ENCODE results near the gene PTPRG.

Gene PTPRG

DNA sequence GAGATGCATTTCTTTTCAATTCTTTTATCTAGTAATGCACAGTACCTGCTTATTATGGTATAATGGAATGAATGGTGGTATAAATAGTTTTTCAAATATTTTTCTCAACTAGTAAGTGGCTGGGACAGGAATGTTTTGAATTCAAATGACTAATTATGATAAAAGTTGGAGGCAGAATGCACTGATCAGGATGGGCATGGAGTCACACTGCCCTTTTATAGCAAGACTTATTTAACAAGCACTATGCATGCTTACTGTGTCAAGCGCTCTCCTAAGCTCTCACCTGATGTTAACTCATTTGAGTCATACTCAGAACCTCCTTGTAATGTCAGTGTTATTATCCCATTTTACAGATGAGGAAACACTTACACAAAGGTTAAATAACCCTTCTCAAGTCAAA lies 590.2 kb downstream of the PTPRG start:
- TF ChIP-seq Cebpa-rat (IDR thresholded peaks at IDR 0.05), result no peak
- H3K9me3 ChIP-seq (replicated peaks in 1 of 11), result no peaks in the 10 kb centered on the region
- no peaks in the 10 kb centered on the region for H4K20me1 ChIP-seq
- no peak overlapping the region for H3K4me3 ChIP-seq
- H3K36me3 ChIP-seq, result peaks cover 0 to 16% (median 0%) of the 10 kb centered on the region in 11 experiments; a peak in 4 of 22 replicates
- H3K4me2 ChIP-seq, result no peak overlapping the region
- H3K27me3 ChIP-seq, result no peaks in the 10 kb centered on the region
- H3K4me1 ChIP-seq, result peaks cover 0 to 16% (median 0%) of the 10 kb centered on the region in 10 experiments; a peak in 4 of 20 replicates
- H3K9ac ChIP-seq, result no peak overlapping the region
- no peak overlapping the region for H3K27ac ChIP-seq

DNA sequence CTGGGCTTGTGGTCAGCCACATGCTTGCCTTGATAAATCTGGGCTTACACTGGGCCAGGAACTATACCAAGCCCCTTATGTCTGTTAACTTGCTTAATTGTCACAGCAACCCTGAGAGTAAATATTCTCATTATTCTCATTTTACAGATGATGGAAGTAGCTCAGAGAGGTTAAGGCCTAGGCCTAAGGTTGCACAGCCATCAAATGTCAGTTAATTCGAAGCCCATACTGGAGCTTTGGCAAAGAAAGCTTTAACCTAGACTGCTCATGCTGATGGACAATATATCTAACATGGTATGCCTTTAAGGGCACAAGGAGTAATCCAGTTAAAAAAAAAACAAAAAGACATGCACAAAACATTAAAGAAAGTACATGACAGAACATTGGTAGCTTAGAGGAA lies 591.9 kb downstream of the PTPRG start:
- Histone ChIP-seq H4K20me1 (no peaks in the 10 kb centered on the region), H3K4me1 (peaks cover 0 to 16% (median 0%) of the 10 kb centered on the region in 10 experiments; a peak in 4 of 20 replicates), H3K9me3 (replicated peaks in 1 of 11) (no peaks in the 10 kb centered on the region), H3K4me2 (no peak overlapping the region), H3K36me3 (peaks cover 0 to 32% (median 15%) of the 10 kb centered on the region in 11 experiments; a peak in 13 of 22 replicates), H3K27ac (no peak overlapping the region), H3K27me3 (no peaks in the 10 kb centered on the region), H3K9ac (no peak overlapping the region), H3K4me3 (no peak overlapping the region)
- no peak for TF ChIP-seq Cebpa-rat (IDR thresholded peaks at IDR 0.05)

DNA sequence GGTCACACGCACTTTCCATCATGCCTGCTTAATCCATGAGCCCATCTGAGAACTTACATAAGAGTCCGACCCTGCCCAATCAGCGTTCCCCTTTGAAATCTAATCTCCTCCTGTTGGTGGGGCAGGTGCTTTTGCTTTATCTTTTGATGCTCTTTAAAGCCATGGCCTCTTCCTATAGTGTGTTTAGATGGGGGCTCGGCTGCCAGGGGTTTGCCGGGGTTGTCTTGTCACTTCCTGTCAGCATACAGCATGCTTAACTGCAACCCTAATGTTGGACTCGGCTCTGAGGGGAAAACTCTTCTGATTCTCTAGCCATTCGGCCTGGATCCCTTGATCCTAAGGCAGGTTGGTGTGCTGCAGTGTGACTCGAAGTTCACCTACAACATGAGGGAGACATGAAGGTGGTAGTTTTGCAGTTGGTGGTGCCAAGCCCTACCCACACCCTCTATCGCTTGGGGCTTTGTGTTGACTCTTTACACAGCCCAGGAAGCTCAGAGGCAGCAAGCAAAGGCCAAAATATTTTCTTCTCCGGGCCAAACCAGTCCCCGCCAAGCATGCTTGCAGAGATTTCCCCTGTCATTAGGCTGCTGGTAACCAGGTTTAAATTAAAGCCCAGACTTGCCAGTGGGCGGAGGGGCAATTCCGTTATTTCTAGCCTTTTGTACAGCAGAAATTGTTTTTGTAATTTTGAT lies 593.2 kb downstream of the PTPRG start:
- TF ChIP-seq Cebpa-rat (IDR thresholded peaks at IDR 0.05), result no peak
- H3K27ac ChIP-seq, result no peak overlapping the region
- H3K36me3 ChIP-seq, result peaks cover 0 to 42% (median 16%) of the 10 kb centered on the region in 11 experiments; a peak in 13 of 22 replicates
- H3K9ac ChIP-seq, result no peak overlapping the region
- H3K4me2 ChIP-seq, result no peak overlapping the region
- peaks cover 0 to 12% (median 6%) of the 10 kb centered on the region in 10 experiments; a peak in 17 of 20 replicates for H3K4me1 ChIP-seq
- H3K27me3 ChIP-seq, result no peaks in the 10 kb centered on the region
- no peak overlapping the region for H3K4me3 ChIP-seq
- no peaks in the 10 kb centered on the region for H3K9me3 ChIP-seq (replicated peaks in 1 of 11)
- no peaks in the 10 kb centered on the region for H4K20me1 ChIP-seq

DNA sequence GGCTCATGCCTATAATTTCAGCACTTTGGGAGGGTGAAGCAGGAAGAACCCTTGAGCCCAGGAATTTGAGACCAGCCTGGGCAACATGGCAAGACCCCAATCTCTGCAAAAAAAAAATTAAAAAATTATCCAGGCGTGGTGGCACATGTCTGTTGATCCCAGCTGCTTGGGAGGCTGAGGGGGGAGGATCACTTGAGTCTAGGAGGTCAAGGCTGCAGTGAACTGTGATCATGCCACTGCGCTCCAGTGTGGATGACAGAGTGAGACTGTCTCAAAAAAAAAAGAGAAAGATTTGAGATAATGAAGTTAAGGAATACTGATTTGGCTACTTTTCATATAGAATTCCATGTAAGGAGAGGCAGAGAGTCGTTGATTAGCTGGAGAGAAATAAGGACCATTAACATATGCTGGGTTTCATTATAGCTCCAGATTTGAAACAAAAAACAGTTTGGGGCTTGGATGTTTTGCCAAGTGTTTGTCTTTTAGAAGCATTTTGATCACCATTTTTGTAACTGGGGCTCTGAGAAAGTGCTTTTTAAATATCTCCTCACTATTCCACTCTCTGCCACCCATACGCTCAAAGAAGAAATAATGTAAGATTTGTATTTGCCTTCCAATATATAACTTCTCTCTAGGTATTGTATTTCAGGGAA lies 597.8 kb downstream of the PTPRG start:
- Histone ChIP-seq H3K27me3 (no peaks in the 10 kb centered on the region), H4K20me1 (no peaks in the 10 kb centered on the region), H3K9ac (no peak overlapping the region), H3K4me2 (peak overlapping the region in 8 of 11 experiments; percentile 13 to 46 (median 36); a peak in 10 of 22 replicates), H3K27ac (no peak overlapping the region), H3K4me3 (no peak overlapping the region), H3K36me3 (peaks cover 0 to 55% (median 16%) of the 10 kb centered on the region in 11 experiments; a peak in 13 of 22 replicates), H3K4me1 (peaks cover 0 to 11% (median 10%) of the 10 kb centered on the region in 10 experiments; a peak in 13 of 20 replicates), H3K9me3 (replicated peaks in 1 of 11) (peaks cover 0 to 8% (median 0%) of the 10 kb centered on the region in 11 experiments; a peak in 5 of 22 replicates)
- TF ChIP-seq Cebpa-rat (IDR thresholded peaks at IDR 0.05), result no peak

DNA sequence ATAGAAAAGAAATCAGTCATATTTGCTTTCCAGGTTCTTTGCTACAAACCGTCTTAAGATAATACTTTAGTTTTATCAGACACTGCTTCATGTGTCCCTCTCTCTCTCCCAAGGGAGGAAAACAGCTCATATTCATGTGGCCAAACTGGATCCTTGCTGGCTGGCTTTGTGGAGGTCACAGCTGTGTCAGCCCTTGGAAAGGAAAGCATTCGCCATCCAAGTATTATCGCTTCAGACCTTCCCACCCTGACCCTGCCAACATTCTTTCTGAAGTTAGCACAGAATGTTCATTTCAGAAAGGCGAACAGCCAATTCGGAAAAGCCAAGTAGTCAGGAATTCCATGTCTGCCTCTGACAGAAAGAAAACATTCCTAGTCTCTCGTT lies 598.3 kb downstream of the PTPRG start:
- no peak overlapping the region for H3K27ac ChIP-seq
- H3K4me3 ChIP-seq, result no peak overlapping the region
- peaks cover 0 to 11% (median 10%) of the 10 kb centered on the region in 10 experiments; a peak in 13 of 20 replicates for H3K4me1 ChIP-seq
- H3K36me3 ChIP-seq, result peaks cover 0 to 53% (median 16%) of the 10 kb centered on the region in 11 experiments; a peak in 13 of 22 replicates
- H4K20me1 ChIP-seq, result no peaks in the 10 kb centered on the region
- no peak overlapping the region for H3K9ac ChIP-seq
- peaks cover 0 to 8% (median 0%) of the 10 kb centered on the region in 11 experiments; a peak in 5 of 22 replicates for H3K9me3 ChIP-seq (replicated peaks in 1 of 11)
- H3K27me3 ChIP-seq, result no peaks in the 10 kb centered on the region
- no peak for TF ChIP-seq Cebpa-rat (IDR thresholded peaks at IDR 0.05)
- peak overlapping the region in 8 of 11 experiments; percentile 13 to 46 (median 36); a peak in 11 of 22 replicates for H3K4me2 ChIP-seq

DNA sequence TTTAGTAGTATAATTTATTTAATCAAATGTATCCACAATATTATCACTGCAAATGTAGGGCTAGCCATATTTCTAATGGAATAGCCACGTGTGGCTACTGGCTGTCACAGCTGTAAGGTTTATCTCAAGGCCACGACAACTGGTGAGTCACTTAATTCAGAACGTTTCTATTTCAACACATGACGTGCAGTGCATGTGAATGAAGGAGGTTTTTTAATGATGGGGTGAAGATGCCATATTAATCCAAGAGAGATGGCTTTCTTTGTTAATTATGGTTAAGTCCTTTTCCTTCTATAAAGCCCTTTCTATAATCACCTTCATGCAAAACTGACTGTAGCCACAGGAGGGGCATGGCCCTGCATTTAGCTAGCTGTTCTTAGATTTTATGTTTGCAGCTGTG lies 600.0 kb downstream of the PTPRG start:
- TF ChIP-seq Cebpa-rat (IDR thresholded peaks at IDR 0.05), result no peak
- Histone ChIP-seq H3K9me3 (replicated peaks in 1 of 11) (peaks cover 0 to 8% (median 0%) of the 10 kb centered on the region in 11 experiments; a peak in 5 of 22 replicates), H4K20me1 (no peaks in the 10 kb centered on the region), H3K4me2 (no peak overlapping the region), H3K27me3 (no peaks in the 10 kb centered on the region), H3K4me3 (no peak overlapping the region), H3K9ac (no peak overlapping the region), H3K4me1 (peaks cover 0 to 11% (median 10%) of the 10 kb centered on the region in 10 experiments; a peak in 13 of 20 replicates), H3K36me3 (peaks cover 0 to 46% (median 16%) of the 10 kb centered on the region in 11 experiments; a peak in 13 of 22 replicates), H3K27ac (no peak overlapping the region)

DNA sequence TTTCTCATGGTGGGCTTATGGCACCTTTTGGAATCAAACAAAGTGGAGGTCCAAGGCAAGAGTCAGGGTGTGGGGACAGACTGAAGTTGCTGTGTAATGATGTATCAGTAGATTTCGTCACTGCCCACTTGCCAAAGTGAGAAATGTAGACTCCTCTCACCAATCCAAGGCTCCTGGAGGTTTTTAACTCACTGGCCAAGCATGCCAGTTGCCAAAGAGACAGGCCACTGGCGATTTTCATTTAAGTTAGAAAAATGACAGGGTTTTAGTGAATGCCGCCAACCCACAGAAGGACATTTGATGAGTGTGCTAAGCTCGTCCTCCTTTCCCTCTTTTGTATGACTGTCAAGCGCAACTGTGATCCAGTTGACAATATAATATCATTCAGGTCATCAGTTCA lies 602.8 kb downstream of the PTPRG start:
- Histone ChIP-seq H3K4me2 (no peak overlapping the region), H3K9me3 (replicated peaks in 1 of 11) (peaks cover 0 to 8% (median 0%) of the 10 kb centered on the region in 11 experiments; a peak in 5 of 22 replicates), H3K27me3 (no peaks in the 10 kb centered on the region), H4K20me1 (no peaks in the 10 kb centered on the region), H3K27ac (no peak overlapping the region), H3K36me3 (peaks cover 0 to 25% (median 0%) of the 10 kb centered on the region in 11 experiments; a peak in 5 of 22 replicates), H3K9ac (no peak overlapping the region), H3K4me3 (no peak overlapping the region), H3K4me1 (peaks cover 4 to 25% (median 21%) of the 10 kb centered on the region in 10 experiments)
- 0 out of 22 replicates have a peak, but pooled peaks of 1 of the 11 experiments have one; percentile 33 for TF ChIP-seq Cebpa-rat (IDR thresholded peaks at IDR 0.05)

DNA sequence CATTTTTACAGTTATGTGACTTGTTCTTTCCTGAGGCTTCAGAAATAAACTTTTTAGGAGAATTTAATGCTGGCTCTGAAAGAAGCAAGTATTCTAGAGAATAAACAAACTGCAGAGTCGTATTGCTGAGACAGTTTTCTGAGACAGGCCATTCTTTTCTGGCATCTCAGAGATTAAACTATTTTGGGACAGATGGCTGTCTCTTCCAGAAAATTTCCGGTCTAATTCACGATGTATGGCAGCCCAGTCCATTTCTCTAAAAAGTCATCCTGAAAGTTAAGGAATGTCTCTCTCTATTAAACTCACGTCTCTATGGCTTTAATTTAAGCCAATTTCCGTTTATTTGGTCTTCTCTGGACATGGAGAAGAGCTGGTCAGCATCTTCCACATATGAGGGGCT lies 603.4 kb downstream of the PTPRG start:
- Histone ChIP-seq H3K4me1 (peaks cover 9 to 25% (median 21%) of the 10 kb centered on the region in 10 experiments), H3K36me3 (peaks cover 0 to 22% (median 0%) of the 10 kb centered on the region in 11 experiments; a peak in 5 of 22 replicates), H4K20me1 (no peaks in the 10 kb centered on the region; a peak in 1 of 22 replicates), H3K27ac (no peak overlapping the region), H3K4me3 (no peak overlapping the region), H3K4me2 (no peak overlapping the region), H3K9me3 (replicated peaks in 1 of 11) (peaks cover 0 to 8% (median 0%) of the 10 kb centered on the region in 11 experiments; a peak in 5 of 22 replicates), H3K27me3 (no peaks in the 10 kb centered on the region), H3K9ac (no peak overlapping the region)
- TF ChIP-seq Cebpa-rat (IDR thresholded peaks at IDR 0.05), result no peak

Data from BLaER1 treated with 17β-estradiol and CSF1 and Interleukin-3, amounts not matched to agents 10 nM and 100 nM (cell line).